Activated naive CD8-positive, alpha-beta T cell (primary cell): Measurements from ENCODE around the gene KRT8.
"Not testable (repeated sequence)": the region's sequence is repeated elsewhere in the genome, so short reads cannot be mapped to it uniquely, and the experiment has no call there.

Source experiments
- H3K27ac Mint-ChIP-seq: one replicate; pipeline ENCODE4 v1.8.0; 2021; ENCODE audit warnings: mixed read lengths
- H3K27me3 Mint-ChIP-seq: one replicate; pipeline ENCODE4 v1.8.0; 2021; ENCODE audit warnings: mixed read lengths
- H3K36me3 Mint-ChIP-seq: one replicate; pipeline ENCODE4 v1.8.0; 2021; ENCODE audit warnings: mixed read lengths
- H3K4me1 Mint-ChIP-seq: one replicate; pipeline ENCODE4 v1.8.0; 2021; ENCODE audit warnings: low read depth, mixed read lengths
- H3K4me3 Mint-ChIP-seq: one replicate; pipeline ENCODE4 v1.8.0; 2021; ENCODE audit warnings: mild to moderate bottlenecking, mixed read lengths
- H3K9me3 Mint-ChIP-seq: one replicate; pipeline ENCODE4 v1.8.0; 2021; ENCODE audit warnings: low read depth, mixed read lengths

KRT8 gene

GRCh38 chr12:52899338-52900035 is 5.4 kb downstream of the KRT8 start:
- no peak overlapping the region for H3K4me3 Mint-ChIP-seq
- H3K9me3 Mint-ChIP-seq = no peaks in the 10 kb centered on the region
- H3K4me1 Mint-ChIP-seq = peaks cover 6% of the 10 kb centered on the region
- H3K27ac Mint-ChIP-seq = no peak overlapping the region
- no peaks in the 10 kb centered on the region for H3K36me3 Mint-ChIP-seq
- peaks cover 1% of the 10 kb centered on the region for H3K27me3 Mint-ChIP-seq

- H3K4me3 Mint-ChIP-seq = no peak overlapping the region
- no peaks in the 10 kb centered on the region for H3K9me3 Mint-ChIP-seq
- no peak overlapping the region for H3K27ac Mint-ChIP-seq
- peaks cover 3% of the 10 kb centered on the region for H3K27me3 Mint-ChIP-seq
- H3K4me1 Mint-ChIP-seq = no peaks in the 10 kb centered on the region
- no peaks in the 10 kb centered on the region for H3K36me3 Mint-ChIP-seq
These were observed 8.4 kb downstream of the KRT8 start for GRCh38 chr12:52896190-52897100.

- Mint-ChIP-seq H3K9me3 (no peaks in the 10 kb centered on the region), H3K4me3 (no peak overlapping the region), H3K36me3 (no peaks in the 10 kb centered on the region), H3K4me1 (no peaks in the 10 kb centered on the region), H3K27me3 (peaks cover 3% of the 10 kb centered on the region), H3K27ac (no peak overlapping the region)
These were observed 9.1 kb downstream of the KRT8 start for GRCh38 chr12:52895726-52896189.

- H3K27me3 Mint-ChIP-seq = peaks cover 2% of the 10 kb centered on the region
- H3K27ac Mint-ChIP-seq = no peak overlapping the region
- no peaks in the 10 kb centered on the region for H3K9me3 Mint-ChIP-seq
- no peaks in the 10 kb centered on the region for H3K4me1 Mint-ChIP-seq
- no peak overlapping the region for H3K4me3 Mint-ChIP-seq
- H3K36me3 Mint-ChIP-seq = no peaks in the 10 kb centered on the region
These were observed 11.9 kb downstream of the KRT8 start for GRCh38 chr12:52892974-52893373.

GRCh38 chr12:52892207-52892852 is 12.5 kb downstream of the KRT8 start:
- Mint-ChIP-seq H3K27ac (no peak overlapping the region), H3K9me3 (no peaks in the 10 kb centered on the region), H3K27me3 (peaks cover 2% of the 10 kb centered on the region), H3K4me3 (no peak overlapping the region), H3K4me1 (no peaks in the 10 kb centered on the region), H3K36me3 (no peaks in the 10 kb centered on the region)

GRCh38 chr12:52891044-52891443 is 13.8 kb downstream of the KRT8 start:
- Mint-ChIP-seq H3K27ac (no peak overlapping the region), H3K4me3 (no peak overlapping the region), H3K36me3 (no peaks in the 10 kb centered on the region), H3K27me3 (peaks cover 3% of the 10 kb centered on the region), H3K4me1 (no peaks in the 10 kb centered on the region), H3K9me3 (no peaks in the 10 kb centered on the region)

- Mint-ChIP-seq H3K4me1 (no peaks in the 10 kb centered on the region), H3K27me3 (peaks cover 4% of the 10 kb centered on the region), H3K27ac (no peak overlapping the region), H3K9me3 (no peaks in the 10 kb centered on the region), H3K36me3 (no peaks in the 10 kb centered on the region), H3K4me3 (no peak overlapping the region)
These were observed 14.5 kb downstream of the KRT8 start for GRCh38 chr12:52890417-52890816.

GRCh38 chr12:52884526-52885293 is 20.2 kb downstream of the KRT8 start:
- no peaks in the 10 kb centered on the region for H3K36me3 Mint-ChIP-seq
- H3K9me3 Mint-ChIP-seq = no peaks in the 10 kb centered on the region
- H3K4me1 Mint-ChIP-seq = peaks cover 6% of the 10 kb centered on the region
- no peak overlapping the region for H3K27ac Mint-ChIP-seq
- no peak overlapping the region for H3K4me3 Mint-ChIP-seq
- H3K27me3 Mint-ChIP-seq = peaks cover 7% of the 10 kb centered on the region

- H3K4me1 Mint-ChIP-seq, H3K9me3 Mint-ChIP-seq, H3K36me3 Mint-ChIP-seq, H3K27me3 Mint-ChIP-seq, H3K27ac Mint-ChIP-seq: not testable (repeated sequence)
- peak overlapping the region; percentile 27 for H3K4me3 Mint-ChIP-seq
These were observed 24.4 kb downstream of the KRT8 start for GRCh38 chr12:52880499-52880898.

GRCh38 chr12:52879394-52880351 is 25.2 kb downstream of the KRT8 start:
- Mint-ChIP-seq H3K27ac (no peak overlapping the region), H3K27me3 (peaks cover 5% of the 10 kb centered on the region), H3K4me1 (peaks cover 9% of the 10 kb centered on the region), H3K4me3 (peak overlapping the region; percentile 82), H3K9me3 (no peaks in the 10 kb centered on the region), H3K36me3 (no peaks in the 10 kb centered on the region)

GRCh38 chr12:52878507-52879393 is 26.1 kb downstream of the KRT8 start:
- peaks cover 5% of the 10 kb centered on the region for H3K27me3 Mint-ChIP-seq
- no peaks in the 10 kb centered on the region for H3K36me3 Mint-ChIP-seq
- H3K9me3 Mint-ChIP-seq = no peaks in the 10 kb centered on the region
- H3K27ac Mint-ChIP-seq = no peak overlapping the region
- H3K4me1 Mint-ChIP-seq = peaks cover 14% of the 10 kb centered on the region
- no peak overlapping the region for H3K4me3 Mint-ChIP-seq

GRCh38 chr12:52877242-52877641 is 27.6 kb downstream of the KRT8 start:
- no peak overlapping the region for H3K4me3 Mint-ChIP-seq
- no peak overlapping the region for H3K27ac Mint-ChIP-seq
- H3K4me1 Mint-ChIP-seq = peaks cover 20% of the 10 kb centered on the region
- peaks cover 5% of the 10 kb centered on the region for H3K27me3 Mint-ChIP-seq
- H3K9me3 Mint-ChIP-seq = no peaks in the 10 kb centered on the region
- no peaks in the 10 kb centered on the region for H3K36me3 Mint-ChIP-seq

GRCh38 chr12:52876372-52876771 is 28.5 kb downstream of the KRT8 start:
- Mint-ChIP-seq H3K4me1 (peaks cover 20% of the 10 kb centered on the region), H3K27ac (no peak overlapping the region), H3K4me3 (no peak overlapping the region), H3K27me3 (peaks cover 4% of the 10 kb centered on the region), H3K9me3 (no peaks in the 10 kb centered on the region), H3K36me3 (no peaks in the 10 kb centered on the region)
